ENCODE data around the gene CEP70.
"Not testable (repeated sequence)": the region's sequence is repeated elsewhere in the genome, so short reads cannot be mapped to it uniquely, and the experiment has no call there.

The CEP70 gene

DNA sequence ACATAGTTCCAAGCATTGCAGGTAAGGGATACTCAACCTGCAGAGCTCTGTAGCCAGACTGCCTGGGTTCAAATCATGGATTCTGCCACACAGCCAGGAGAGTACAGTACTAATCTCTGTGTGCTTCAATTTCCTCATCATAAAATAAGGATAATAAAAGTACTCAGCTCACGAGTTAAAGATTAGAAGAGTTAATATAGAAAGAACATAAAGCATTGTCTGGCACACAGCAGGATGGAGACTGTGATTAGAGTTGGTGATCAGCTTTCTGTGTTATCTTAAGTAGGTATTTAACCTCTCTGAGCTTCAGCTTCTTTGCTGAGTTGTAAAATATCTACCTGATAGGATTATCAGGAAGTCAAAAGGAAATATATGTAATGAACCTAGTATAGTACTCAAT lies 2.7 kb downstream of the CEP70 start:
- DNase-seq, result no peak

DNA sequence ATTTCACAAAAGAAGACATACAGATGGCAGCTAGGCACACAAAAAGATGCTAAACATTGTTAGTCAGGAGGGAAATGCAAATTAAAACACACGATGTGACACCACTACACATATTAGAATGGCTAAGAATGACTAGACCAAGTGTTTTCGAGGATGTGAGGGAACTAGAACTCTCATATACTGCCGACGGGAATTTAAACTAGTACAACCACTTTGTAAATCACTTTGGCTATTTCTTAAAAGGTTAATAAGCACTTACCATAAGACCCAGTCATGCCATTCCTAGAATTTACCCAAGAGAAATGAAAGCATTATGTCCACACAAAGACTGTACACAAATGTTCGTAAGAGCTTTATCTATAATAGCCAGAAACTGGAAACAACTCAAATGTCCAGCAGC lies 5.6 kb downstream of the CEP70 start:
- no peak for DNase-seq

DNA sequence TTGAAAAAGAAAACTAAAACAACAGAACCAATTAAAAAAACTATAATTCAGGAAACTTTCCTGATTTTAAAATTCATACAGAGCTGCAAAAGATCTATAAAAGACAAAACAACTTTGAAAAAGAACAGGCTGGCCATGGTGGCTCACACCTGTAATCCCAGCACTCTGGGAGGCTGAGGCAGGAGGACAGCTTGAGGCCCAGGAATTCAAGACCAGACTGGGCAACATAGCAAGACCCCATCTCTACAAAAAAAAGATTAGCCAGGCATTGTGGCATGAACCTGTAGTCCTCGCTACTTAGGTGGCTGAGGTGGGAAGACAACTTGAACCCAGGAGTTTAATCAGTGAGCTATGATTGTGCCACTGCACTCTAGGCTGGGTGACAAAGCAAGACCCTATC lies 6.7 kb downstream of the CEP70 start:
- no peak for DNase-seq

DNA sequence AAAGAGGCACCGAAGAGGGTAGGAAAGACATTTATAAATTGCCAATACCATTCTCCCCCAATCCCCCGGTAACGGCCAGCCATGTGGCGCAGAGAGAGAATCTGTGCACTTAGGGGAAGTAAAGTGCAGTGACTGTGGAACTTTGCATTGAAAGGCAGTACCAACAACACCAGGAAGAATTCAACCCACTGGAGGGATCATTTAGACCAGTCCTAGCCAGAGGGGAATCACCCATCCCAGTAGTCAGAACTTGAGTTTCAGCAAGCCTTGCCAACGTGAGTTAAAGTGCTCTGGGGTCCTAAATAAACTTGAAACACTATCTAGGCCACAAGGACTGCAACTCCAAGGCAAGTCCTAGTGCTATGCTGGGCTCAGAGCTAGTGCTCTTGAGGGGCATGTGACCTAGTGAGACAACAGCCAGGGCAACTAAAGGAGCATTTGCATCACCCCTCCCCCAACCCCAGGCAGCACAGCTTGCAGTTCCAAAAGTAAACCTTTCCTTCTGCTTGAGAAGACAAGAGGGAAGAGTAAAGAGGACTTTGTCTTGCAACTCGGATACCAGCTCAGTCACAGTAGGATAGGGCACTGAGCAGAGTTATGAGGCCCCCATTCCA lies 15.0 kb downstream of the CEP70 start:
- no peak for DNase-seq

DNA sequence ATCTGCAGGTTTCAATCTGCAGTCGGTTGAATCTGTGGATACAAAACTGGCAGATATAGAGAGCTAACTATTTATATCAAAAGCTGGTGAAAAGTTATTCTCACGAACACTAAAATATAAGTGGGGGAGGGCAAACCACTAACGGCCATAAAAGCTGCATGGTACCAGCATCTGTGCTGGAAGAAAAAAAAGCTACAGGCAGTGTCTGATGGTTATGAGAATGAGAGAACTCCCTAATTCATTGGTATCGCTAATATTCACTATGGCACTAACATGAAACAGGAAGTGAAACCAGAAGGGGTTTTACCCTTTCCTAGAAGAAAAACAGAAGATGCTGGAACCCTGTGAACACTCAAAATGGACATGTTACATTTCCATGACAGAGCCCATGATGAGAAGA lies 15.9 kb downstream of the CEP70 start:
- DNase-seq, result no peak

DNA sequence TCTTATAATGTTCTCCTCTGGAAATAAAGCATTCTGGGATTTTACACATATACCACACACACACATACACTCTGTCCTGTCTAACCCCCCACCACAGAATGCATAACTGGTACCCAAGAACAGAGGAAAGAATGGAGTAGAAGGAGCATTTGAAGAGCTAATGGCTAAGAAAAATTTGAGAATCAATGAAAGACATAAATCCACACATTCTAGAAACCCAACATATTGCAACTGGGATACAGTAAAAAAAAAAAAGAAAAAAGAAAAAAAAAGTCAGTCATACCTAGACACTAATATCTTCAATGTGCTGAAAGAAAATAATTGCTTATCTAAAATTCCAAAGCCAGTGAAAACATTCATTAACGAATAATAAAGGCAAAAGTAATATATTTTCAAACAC lies 20.9 kb downstream of the CEP70 start:
- no peak for DNase-seq

DNA sequence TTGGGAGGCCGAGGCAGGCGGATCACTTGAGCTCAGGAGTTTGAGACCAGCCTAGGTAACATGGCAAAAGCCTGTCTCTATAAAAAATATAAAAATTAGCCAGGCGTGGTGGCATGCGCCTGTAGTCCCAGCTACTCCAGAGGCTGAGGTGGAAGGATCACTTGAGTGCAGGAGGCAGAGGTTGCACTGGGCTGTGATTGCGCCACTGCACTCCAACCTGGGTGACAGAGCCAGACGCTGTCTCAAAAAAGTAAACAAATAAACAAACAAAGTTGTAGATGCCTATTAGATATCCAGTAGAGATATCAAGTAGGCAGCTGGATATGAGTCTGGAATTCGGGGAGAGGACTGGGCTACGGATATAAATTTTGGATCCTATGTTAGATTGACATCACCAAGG lies 24.4 kb downstream of the CEP70 start:
- DNase-seq, result not testable (repeated sequence)

DNA sequence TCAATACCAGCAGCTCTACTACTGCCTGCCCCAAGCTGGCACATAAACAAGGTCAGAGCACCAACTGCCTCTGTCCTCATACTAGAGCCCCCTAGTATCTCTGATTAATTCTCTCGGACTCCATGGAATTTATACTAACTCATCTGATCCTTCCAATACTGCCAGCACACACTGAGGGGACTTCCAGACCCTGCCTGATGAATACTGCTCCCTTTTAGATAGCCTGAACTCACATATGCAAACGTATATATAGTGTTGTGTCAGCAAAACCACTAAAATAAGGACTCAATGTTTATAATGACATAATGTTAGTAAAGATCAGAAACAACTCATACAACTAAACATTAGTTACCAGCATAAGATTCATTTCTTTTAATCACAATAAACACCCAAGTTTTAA lies 25.0 kb downstream of the CEP70 start:
- DNase-seq, result no peak

DNA sequence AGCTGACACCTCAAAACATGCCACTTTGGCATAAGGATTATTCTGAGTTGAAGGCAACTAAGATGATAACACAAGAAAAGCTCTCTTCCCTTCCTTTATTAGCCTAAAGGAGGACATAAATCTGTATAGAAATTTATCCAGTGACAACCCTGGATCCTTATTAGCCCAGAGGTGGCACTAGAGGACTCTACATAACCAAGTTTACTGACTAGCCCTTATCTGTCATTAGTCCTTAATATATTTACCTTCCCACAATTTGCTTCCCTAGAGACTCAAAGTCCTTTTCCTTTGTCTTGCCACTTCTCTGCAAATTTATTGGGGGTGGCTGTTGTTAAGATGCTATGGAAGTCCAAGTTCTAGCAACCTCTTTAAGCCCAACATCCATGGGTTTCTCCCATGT lies 26.7 kb downstream of the CEP70 start:
- no peak for DNase-seq

DNA sequence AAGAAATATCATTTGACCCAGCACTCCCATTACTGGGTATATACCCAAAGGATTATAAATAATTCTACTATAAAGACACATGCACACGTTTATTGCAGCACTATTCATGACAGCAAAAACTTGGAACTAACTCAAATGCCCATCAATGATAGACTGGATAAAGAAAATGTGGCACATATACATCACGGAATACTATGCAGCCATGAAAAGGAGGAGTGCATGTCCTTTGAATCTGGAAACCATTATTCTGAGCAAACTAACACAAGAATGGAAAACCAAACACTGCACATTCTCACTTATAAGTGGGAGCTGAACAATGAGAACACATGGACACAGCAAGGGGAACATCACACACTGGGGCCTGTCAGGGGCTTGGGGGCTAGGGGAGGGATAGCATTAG lies 27.8 kb downstream of the CEP70 start:
- not testable (repeated sequence) for DNase-seq

DNA sequence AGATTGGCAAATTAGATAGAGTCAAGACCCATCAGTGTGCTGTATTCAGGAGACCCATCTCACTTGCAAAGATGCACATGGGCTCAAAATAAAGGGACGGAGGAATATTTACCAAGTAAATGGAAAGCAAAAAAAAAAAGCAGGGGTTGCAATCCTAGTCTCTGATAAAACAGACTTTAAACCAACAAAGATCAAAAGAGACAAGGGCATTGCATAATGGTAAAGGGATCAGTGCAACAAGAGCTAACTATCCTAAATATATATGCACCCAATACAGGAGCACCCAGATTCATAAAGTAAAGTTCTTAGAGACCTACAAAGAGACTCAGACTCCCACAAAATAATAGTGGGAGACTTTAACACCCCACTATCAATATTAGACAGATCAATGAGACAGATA lies 31.2 kb downstream of the CEP70 start:
- DNase-seq, result not testable (repeated sequence)

DNA sequence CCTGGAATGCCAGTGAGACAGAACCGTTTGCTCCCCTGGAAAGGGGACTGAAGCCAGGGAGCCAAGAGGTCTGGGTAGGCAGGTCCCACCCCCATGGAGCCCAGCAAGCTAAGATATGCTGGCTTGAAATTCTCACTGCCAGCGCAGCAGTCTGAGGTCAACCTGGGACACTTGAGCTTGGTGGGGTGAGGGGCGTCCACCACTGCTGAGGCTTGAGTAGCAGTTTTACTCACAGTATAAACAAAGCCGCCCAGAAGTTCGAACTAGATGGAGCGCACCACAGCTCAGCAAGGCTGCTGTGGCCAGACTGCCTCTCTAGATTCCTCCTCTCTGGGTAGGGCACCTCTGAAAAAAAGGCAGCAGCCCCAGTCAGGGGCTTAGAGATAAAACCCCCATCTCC lies 33.6 kb downstream of the CEP70 start:
- DNase-seq, result no peak

DNA sequence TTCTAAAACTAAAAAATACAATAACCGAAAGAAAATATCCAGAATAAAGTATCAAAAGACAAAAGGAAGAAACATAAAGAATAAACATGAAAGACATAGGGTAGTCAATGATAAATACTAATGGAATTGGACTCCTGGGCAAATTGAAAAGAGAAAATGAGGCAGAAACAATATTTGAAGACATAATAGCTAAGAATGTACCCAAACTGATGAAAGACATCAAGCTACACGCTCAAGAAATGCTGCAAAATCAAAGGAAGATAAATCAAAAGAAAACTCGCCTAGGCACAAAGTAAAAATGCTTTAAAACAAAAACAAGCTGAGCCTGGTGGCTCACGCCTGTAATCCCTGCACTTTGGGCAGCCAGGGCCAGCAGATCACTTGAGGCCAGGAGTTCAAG lies 34.9 kb downstream of the CEP70 start:
- DNase-seq, result no peak

DNA sequence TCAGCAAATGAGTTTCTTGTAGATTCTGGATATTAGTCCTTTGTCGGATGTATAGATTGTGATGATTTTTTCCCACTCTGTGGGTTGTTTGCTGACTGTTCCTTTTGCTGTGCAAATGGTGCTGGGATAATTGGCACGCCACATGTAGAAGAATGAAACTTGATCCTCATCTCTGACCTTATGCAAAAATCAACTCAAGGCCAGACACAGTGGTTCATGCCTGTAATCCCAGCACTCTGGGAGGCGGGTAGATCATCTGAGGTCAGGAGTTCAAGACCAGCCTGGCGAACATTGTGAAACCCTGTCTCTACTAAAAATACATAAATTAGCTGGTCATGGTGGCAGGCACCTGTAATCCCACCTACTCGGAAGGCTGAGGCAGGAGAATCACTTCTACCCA lies 39.3 kb downstream of the CEP70 start:
- not testable (repeated sequence) for DNase-seq

DNA sequence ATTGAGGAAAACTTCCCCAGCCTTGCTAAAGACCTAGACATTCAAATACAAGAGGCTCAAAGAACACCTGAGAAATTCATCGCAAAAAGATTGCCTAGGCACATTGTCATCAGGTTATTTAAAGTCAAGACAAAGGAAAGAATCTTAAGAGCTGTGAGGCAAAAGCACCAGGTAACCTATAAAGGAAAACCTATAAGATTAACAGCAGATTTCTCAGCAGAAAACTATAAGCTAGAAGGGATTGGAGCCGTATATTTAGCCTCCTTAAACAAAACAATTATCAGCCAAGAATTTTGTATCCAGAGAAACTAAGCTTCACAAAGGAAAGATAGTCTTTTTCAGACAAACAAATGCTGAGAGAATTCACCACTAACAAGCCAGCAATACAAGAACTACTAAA lies 43.1 kb downstream of the CEP70 start:
- not testable (repeated sequence) for DNase-seq

DNA sequence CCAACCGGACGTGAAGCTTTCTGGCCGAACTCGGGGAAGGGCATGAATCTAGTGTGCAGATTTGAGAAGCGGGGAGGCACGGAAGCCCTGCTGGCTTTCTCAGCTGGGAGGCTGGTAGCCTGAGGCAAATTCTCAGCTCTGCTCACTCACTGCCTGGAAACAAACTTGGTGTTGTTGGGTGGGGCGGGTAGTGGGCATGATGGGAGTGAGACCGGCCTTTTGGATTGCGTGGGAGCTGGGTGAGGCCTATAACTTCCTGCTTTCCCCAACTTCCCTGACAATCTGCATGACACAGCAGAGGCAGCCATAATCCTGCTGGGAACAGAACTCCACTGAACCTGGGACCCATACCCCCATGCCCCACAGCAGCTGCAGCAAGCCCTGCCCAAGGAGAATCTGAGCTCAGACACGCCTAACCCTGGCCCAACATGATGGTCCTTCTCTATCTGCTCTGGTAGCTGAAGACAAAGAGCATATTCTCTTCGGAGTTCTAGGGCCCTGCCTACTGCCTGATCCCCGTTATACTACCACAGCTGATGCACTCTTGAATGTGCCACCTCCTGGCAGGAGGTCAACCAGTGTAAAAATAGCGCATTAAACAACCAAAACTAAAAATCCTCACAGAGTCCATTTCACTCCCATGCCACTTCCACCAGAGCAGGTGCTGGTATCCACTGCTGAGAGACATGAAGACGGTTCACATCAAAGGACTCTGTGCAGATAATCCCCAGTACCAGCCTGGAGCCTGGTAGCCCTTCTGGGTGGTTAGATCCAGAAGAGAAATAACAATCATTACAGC lies 44.7 kb downstream of the CEP70 start:
- DNase-seq, result no peak

DNA sequence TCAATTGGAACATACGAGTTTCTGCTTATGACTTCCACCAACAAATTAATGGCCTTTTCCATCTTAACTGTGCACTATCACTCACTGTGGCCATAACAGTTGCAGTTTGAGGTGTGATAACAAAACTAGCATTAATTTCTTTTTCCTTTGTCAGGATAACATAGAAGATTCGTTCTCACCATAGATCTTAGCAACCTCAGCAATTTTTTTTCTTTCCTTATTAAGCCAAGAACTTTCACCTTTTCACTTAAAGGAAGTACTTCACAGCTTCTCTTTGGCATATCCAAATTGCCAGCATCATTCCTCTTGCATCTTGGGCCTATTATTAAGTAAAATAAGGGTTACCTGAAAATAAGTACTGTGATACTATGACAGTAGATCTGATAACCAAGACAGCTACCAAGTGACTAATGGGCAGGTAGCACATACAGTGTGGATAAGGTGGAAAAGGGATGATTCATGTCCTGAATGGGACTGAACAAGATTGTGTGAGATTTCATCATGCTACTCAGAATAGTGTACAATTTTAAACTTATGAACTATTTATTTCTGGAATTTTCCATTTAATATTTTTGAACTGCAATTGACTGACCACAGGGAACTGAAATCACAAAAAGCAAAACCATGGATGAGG lies 46.6 kb downstream of the CEP70 start:
- no peak for DNase-seq

DNA sequence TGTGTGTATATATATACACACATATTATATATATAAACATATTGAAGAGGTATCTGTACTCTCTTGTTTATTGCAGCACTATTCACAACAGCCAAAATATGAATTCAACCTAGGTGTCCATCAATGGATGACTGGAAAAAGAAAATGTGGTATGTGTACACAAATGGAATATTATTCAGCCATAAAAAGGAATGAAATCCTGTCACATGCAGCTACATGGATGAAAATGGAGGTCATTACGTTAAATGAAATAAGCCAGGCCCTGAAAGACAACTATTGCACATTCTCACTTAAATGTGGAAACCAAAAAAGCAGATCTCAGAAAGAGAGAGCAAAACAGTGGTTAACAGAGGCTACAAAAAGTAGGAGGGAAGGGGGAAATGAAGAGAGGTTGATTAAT lies 49.5 kb downstream of the CEP70 start:
- DNase-seq, result no peak

DNA sequence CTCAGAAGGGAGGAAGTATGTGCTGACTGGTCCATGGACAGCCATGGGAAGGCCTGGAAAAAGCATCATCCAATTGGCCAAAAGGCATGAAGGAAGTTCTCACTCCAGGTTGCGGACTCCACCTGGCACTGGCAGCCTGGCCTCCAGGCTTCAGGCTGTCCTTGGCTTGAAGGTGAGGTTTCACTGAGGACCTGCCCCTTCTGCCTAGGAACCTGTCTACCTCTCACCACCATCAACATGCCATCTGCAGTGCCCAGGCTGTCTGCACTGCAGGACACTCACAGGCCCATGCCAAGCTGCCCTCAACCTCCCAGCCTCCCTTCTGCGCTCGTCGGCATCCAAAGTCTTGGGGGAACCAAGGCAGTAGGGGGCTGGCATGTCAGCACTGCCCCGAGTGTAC lies 51.1 kb downstream of the CEP70 start:
- no peak for DNase-seq

DNA sequence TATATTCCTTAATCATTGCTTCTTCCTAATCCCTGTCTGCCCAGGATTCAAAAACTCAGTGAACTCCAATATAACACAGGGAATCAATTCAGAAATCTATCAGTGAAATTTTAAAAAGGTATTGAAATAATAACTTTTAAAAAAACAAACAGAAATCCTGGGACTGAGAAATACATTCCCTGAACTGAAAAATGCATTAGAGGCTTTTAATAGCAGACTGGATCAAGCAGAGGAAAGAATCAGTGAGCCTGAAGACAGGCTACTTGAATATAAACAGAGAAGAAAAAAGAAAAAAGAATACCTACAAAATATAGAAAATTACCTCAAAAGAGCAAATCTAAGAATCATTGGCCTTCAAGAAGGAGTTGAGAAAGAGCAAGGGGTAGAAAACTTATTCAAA lies 54.7 kb downstream of the CEP70 start:
- no peak for DNase-seq

DNA sequence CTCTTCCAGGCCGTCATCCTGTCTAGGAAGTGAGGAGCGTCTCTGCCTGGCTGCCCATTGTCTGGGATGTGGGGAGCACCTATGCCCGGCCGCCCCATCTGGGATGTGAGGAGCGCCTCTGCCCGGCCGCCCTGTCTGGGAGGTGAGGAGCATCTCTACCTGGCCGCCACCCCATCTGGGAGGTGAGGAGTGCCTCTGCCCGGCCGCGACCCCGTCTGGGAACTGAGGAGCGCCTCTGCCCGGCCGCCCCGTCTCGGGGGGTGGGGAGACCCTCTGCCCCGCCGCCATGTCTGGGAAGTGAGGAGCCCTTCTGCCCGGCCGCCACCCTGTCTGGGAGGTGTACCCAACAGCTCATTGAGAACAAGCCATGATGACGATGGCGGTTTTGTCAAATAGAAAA lies 72.6 kb downstream of the CEP70 start:
- not testable (repeated sequence) for DNase-seq

DNA sequence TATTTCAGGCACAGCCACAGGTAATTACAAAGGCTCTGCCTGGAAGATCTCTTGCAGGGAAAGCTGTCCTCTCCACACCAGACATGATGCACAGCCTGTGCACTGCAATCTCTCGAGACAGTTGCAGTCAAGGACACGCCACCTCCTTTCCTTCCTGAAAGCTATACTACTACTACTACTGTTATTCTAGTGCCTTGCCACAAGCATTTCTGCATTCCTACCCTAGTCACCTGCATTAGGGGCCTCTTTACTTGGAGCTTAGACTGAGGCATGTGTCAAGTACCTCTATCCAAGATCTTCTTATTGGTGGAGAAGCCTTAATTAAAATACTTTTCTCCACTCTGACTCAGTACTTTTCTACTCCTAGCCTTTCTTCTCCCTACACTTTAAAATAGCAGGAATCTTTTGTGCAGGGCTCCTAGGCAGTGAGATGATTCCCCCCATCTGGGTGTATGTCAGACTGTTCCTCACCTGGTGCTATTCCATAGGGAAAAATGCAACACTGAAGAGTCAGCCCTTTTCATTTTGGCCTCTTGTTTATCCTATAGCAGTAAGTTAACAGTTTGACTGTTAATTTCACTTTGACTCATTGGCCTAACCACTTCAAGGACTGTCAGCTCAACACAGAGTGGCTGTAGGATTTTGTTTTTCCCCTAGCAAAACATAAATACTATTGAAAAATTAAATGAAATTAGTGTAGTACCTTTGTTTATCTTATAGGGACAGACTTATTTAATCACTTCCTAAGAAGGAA lies 80.8 kb downstream of the CEP70 start:
- no peak for DNase-seq

DNA sequence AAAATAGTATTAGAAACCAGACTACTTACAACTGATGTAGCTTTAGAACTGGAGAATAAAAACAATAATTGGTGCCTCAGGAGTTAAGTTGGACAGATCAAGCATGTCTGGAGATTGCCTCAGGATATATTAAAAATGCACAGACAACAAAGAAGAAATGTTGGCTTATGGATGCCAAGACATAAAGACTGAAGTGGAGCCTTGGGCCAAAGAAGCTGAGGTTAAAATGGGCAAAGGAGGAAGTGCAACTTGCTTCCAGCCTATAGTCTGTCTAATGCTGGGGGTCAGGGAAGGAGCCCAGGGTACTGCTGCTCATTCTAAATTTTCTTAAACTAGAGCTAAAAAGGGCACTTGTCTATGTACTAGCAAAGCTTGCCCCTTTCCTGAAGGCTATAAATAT lies 82.1 kb downstream of the CEP70 start:
- DNase-seq, result no peak

DNA sequence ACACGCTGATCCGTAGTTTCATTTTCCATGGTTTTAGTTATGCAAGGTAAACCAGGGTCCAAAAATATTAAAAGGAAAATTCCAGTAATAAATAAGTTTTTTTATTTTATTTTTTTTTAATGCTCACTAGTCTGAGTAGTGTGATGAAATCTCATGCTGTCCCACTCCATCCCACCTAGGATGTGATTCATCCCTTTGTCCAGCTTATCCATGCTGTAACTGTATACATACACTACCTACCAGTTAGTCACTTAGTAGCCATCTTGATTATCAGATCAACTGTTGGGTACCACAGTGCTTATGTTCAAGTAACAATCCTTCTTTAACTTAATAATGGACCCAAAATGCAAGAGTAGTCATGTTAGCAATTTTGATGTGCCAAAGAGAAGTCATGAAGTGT lies 84.5 kb downstream of the CEP70 start:
- no peak for DNase-seq
